GM10248 (cell line): ENCODE results near the gene CALHM5.

Source experiments
- CTCF ChIA-PET: fragments of 300-600 bp; sonication (Branson Sonifier 250); formaldehyde crosslinking; extraction: SDS; loops from one replicate; lab custom pipeline; 2021; ENCODE audit warnings: antibody characterized with exemption; lab: Yijun Ruan, JAX
- POLR2A ChIA-PET: fragments of 350-650 bp; sonication (Branson Sonifier 250); formaldehyde crosslinking; extraction: SDS; loops from one replicate; lab custom pipeline; 2020; ENCODE audit warnings: antibody characterized with exemption; lab: Yijun Ruan, JAX
- DNase-seq: peaks from one replicate; pipeline ENCODE4 v3.0.0; 2012; ENCODE audit errors: extremely low spot score
- CTCF ChIP-seq: IDR thresholded peaks from 2 replicates; pipeline ENCODE4 v1.5.1; 2012; ENCODE audit warnings: mild to moderate bottlenecking, low read depth; ENCODE audit errors: extremely low read depth, missing control alignments, control extremely low read depth

Gene CALHM5

GRCh38 chr6:116561377-116562018 is 50.1 kb downstream of the CALHM5 start:
- peak; percentile 96 for TF ChIP-seq CTCF
- CTCF ChIA-PET = interaction anchor here (0.7 to 7.9 kb wide), 37 partner anchors 7 to 442 kb away, joined by 3 to 57 read pairs (median 5); partner anchors contain the start of genes CALHM4, RWDD1 and TRAPPC3L
- peak; percentile 55 for DNase-seq
- POLR2A ChIA-PET = no interaction called here

GRCh38 chr6:116562019-116562403 is 50.6 kb downstream of the CALHM5 start:
- no peak for TF ChIP-seq CTCF
- no peak for DNase-seq
- ChIA-PET POLR2A (no interaction called here), CTCF (interaction anchor here (1.2 to 7.9 kb wide), 11 partner anchors 8 to 345 kb away, joined by 3 to 57 read pairs (median 8); partner anchors contain the start of genes CALHM4, RWDD1 and TSPYL1)

DNA sequence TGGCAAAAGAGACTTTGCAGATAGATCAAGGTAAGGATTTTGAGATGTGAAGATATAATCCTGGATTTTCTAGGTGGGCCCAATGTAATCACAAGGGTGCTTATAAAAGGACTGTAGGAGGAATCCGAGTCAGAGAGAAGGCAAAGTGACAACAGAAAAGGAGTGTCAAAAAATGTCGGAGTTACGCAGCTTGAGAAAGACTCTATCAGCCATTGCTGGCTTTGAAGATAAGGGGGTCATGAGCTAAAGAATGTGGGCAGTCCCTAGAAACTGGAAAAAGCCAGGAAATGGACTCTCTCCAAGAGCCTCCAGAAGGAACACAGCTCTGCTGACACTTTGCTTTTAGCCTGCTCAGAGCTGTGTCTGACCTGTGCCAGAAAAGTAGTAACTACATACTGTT is 51.2 kb downstream of the CALHM5 start:
- DNase-seq = no peak
- POLR2A ChIA-PET = no interaction called here
- CTCF ChIA-PET = interaction anchor here (1.1 to 7.9 kb wide), 14 partner anchors 8 to 346 kb away, joined by 3 to 57 read pairs (median 6); partner anchors contain the start of genes CALHM4, RWDD1 and TSPYL1
- TF ChIP-seq CTCF = no peak

DNA sequence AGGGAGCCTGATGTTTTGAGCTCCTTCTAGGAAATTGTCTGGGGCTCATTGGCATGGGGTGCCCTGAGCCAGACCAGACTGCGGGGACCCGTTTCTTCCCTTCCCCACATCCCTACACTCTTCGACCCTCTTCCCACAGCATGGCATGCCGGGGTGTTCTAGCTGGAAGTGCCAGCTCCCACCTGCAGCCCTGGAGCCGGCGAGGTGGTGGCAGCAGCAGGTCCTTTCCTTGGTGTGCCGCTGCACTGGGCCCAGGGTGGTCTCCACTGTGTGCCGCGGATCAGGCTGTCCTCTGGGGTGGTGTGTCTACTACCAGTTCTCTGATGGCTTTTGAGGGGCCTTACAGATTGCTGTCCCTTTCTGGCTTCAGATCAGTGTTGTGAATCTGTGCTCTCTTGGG is 52.4 kb downstream of the CALHM5 start:
- POLR2A ChIA-PET = no interaction called here
- no peak for DNase-seq
- CTCF ChIA-PET = interaction anchor here (0.6 to 7.9 kb wide), 14 partner anchors 8 to 361 kb away, joined by 3 to 57 read pairs (median 6); partner anchors contain the start of genes CALHM4, RWDD1 and TSPYL1
- TF ChIP-seq CTCF = no peak

GRCh38 chr6:116564311-116564710 is 52.9 kb downstream of the CALHM5 start:
- TF ChIP-seq CTCF = no peak
- POLR2A ChIA-PET = no interaction called here
- no peak for DNase-seq
- CTCF ChIA-PET = interaction anchor here (1.1 to 7.9 kb wide), 8 partner anchors 8 to 362 kb away, joined by 3 to 57 read pairs (median 18); partner anchors contain the start of genes CALHM4 and RWDD1

- no peak for DNase-seq
- ChIA-PET POLR2A (no interaction called here), CTCF (interaction anchor here (0.9 to 7.9 kb wide), 8 partner anchors 11 to 347 kb away, joined by 3 to 57 read pairs (median 6); partner anchors contain the start of gene CALHM4)
- TF ChIP-seq CTCF = no peak
Measured at GRCh38 chr6:116564921-116565872, 53.8 kb downstream of the CALHM5 start.
